Psoas muscle (tissue), 8 donors: ENCODE data around the gene POLR2C. TPM values are rescaled to one million over a fixed set of nuclear protein-coding genes. Genes with fewer than 3 reads are reported as not detected.

Experiments
- ATAC-seq, 4 donors: fragments of 200-7000 bp; cut with Tn5 transposase; one replicate each; pipeline ENCODE4 v1.9.1; 2020; ENCODE audit warnings: moderate library complexity in 3 of 4, mild to moderate bottlenecking in 2 of 4
- DNase-seq, 2 donors: peaks; one replicate each; pipeline ENCODE4 v3.0.0-alpha.2; 2020
- H3K27ac ChIP-seq: fragments of 200-600 bp; one replicate; pipeline ENCODE4 v1.8.0; 2022
- H3K27me3 ChIP-seq, 3 donors: fragments of 200-600 bp in 1 of 3; one replicate each; pipeline versions ENCODE4 v1.6.1 to v1.8.0; 2013 to 2022; ENCODE audit warnings: low read length in 2 of 3, mild to moderate bottlenecking in 2 of 3, moderate library complexity in 1 of 3; ENCODE audit not compliant: insufficient read depth in 3 of 3
- H3K36me3 ChIP-seq, 2 donors: fragments of 200-600 bp in 1 of 2; one replicate each; pipeline versions ENCODE4 v1.6.1 to v1.8.0; 2013 to 2022; ENCODE audit warnings: low read depth in 1 of 2, mild to moderate bottlenecking in 1 of 2, moderate library complexity in 1 of 2; ENCODE audit not compliant: insufficient read depth in 1 of 2
- H3K4me1 ChIP-seq: fragments of 200-600 bp; one replicate; pipeline ENCODE4 v1.8.0; 2022
- H3K4me3 ChIP-seq: fragments of 200-600 bp; one replicate; pipeline ENCODE4 v1.8.0; 2022; ENCODE audit warnings: mild to moderate bottlenecking
- H3K9me3 ChIP-seq: fragments of 200-600 bp; one replicate; pipeline ENCODE4 v1.8.0; 2022
- CTCF ChIP-seq: fragments of 200-600 bp; IDR thresholded peaks from one replicate; pipeline ENCODE4 v1.8.0; 2022; ENCODE audit warnings: antibody characterized with exemption
- WGBS, 3 donors: extraction: QIAGEN DNeasy Blood & Tissue Kit; methylation state at CpG; one replicate each; pipeline versions ENCODE4 v1.1.6 to v1.1.7; 2013; 5-methylcytosine and 5-hydroxymethylcytosine counted together
- intact Hi-C, 2 donors: fragments of 100-400 bp; cut with DNase I; formaldehyde crosslinking; loops; one replicate each; pipeline versions ENCODE4 v1.11.0 to v1.14.2; 2022
- polyA plus RNA-seq, 3 donors: library from polyadenylated mRNA; stranded (reverse); fragments of 200-250 nt; gene quantifications; one replicate each; pipeline ENCODE4 v1.2.3, GENCODE V29; 2013
- total RNA-seq, 4 donors: library from RNA; stranded (reverse); fragmentation: NEBNext Ultra II Directional in 2 of 4; extraction: Animal tissue kit (Norgen Biotek cat#: 25700) in 2 of 4; gene quantifications; one replicate each; pipeline versions ENCODE4 v1.2.1 to v1.2.4, GENCODE V29; 2021 to 2023
- donor health status: healthy with polysubstance abuse.
- donor health status: DM: no; HTN: no; CAD: no; lungs with moderate emphysema.
- donor health status: Bipolar disorder and iron deficiency.
- donor health status: healthy.
- donor health status: DM: yes; HTN: yes; CAD: no.
- donor health status: DM: no; HTN: no; CAD: no.
- donor health status: DM: no; HTN: no; CAD: no.
- donor health status: DM: yes; HTN: yes; CAD: no.

The POLR2C gene
- total and polyA plus RNA-seq, 7 donors: 45.1 to 97.1 (median 57.0) TPM

- H3K27ac ChIP-seq: no peak overlapping the region
- no peak overlapping the region for H3K4me3 ChIP-seq
- intact Hi-C loops: no loop called here
- no peaks in the 10 kb centered on the region for H3K27me3 ChIP-seq
- 63 to 75% (median 64%) methylated on average over 14 of the region's 14 CpGs for whole genome bisulfite sequencing, 3 donors
- no peak for TF ChIP-seq CTCF
- peaks cover 12% of the 10 kb centered on the region for H3K4me1 ChIP-seq
- H3K9me3 ChIP-seq: no peaks in the 10 kb centered on the region
- peaks cover 0 to 55% of the 10 kb centered on the region in 2 donors for H3K36me3 ChIP-seq
- DNase-seq (peak in 1 of 2 donors; percentile 46), ATAC-seq (peak in 2 of 4 donors; percentile 11 to 15)
These were observed 10.8 kb downstream of the POLR2C start for GRCh38 chr16:57473176-57473840.

GRCh38 chr16:57473906-57474305, 11.4 kb downstream of the POLR2C start:
- Histone ChIP-seq H3K36me3 (peaks cover 0 to 49% of the 10 kb centered on the region in 2 donors), H3K9me3 (no peaks in the 10 kb centered on the region), H3K27me3 (no peaks in the 10 kb centered on the region), H3K4me3 (no peak overlapping the region), H3K4me1 (peaks cover 12% of the 10 kb centered on the region), H3K27ac (no peak overlapping the region)
- ATAC-seq: no peak
- TF ChIP-seq CTCF: no peak
- DNase-seq: peak in 1 of 2 donors; percentile 31
- WGBS, 3 donors: 59 to 67% (median 60%) methylated on average over 7 to 8 of the region's 8 CpGs
- intact Hi-C loops: no loop called here

GRCh38 chr16:57474671-57475661, 12.5 kb downstream of the POLR2C start:
- TF ChIP-seq CTCF: no peak
- Histone ChIP-seq H3K27me3 (no peaks in the 10 kb centered on the region), H3K9me3 (no peaks in the 10 kb centered on the region), H3K36me3 (peaks cover 0 to 38% of the 10 kb centered on the region in 2 donors), H3K27ac (no peak overlapping the region), H3K4me1 (peaks cover 12% of the 10 kb centered on the region), H3K4me3 (no peak overlapping the region)
- intact Hi-C loops: loop anchor here in 1 of 2 donors (5.0 kb wide), 1 partner anchor 42 kb away; no protein-coding TSS in a partner anchor
- 79 to 83% (median 82%) methylated on average over 28 to 30 of the region's 30 CpGs for WGBS, 3 donors
- DNase-seq: peak in 1 of 2 donors; percentile 45
- no peak for ATAC-seq

GRCh38 chr16:57475711-57476339, 13.3 kb downstream of the POLR2C start:
- peak; percentile 32 for TF ChIP-seq CTCF
- intact Hi-C loops: loop anchor here in 1 of 2 donors (5.0 kb wide), 1 partner anchor 41 kb away; no protein-coding TSS in a partner anchor
- Histone ChIP-seq H3K4me3 (no peak overlapping the region), H3K4me1 (peaks cover 6% of the 10 kb centered on the region), H3K27me3 (no peaks in the 10 kb centered on the region), H3K36me3 (peaks cover 0 to 30% of the 10 kb centered on the region in 2 donors), H3K27ac (no peak overlapping the region), H3K9me3 (no peaks in the 10 kb centered on the region)
- 15 to 35% (median 16%) methylated on average over 12 of the region's 12 CpGs for WGBS, 3 donors
- DNase-seq (peak in 1 of 2 donors; percentile 67), ATAC-seq (peak in 3 of 4 donors; percentile 45 to 69 (median 61))
